DND-41 (cell line): ENCODE data around the gene OPN1SW.

ENCODE experiments used
- ATAC-seq: fragments of 200-7000 bp; cut with Tn5 transposase; 3 replicates; pipeline ENCODE4 v1.9.1; 2021; ENCODE audit warnings: low read depth; ENCODE audit not compliant: insufficient read depth
- DNase-seq: peaks from one replicate; pipeline ENCODE4 v3.0.0-alpha.2; 2020
- H2AFZ ChIP-seq: 2 replicates; pipeline ENCODE4 v1.6.0; 2012; ENCODE audit warnings: low read depth, low read length
- H3K27ac ChIP-seq: 2 replicates; pipeline ENCODE4 v1.5.1; 2012; ENCODE audit warnings: low read length, inconsistent platforms
- H3K27me3 ChIP-seq: fragments of 200-600 bp; sonication (generic); 2 replicates; pipeline ENCODE4 v1.6.0; 2012; ENCODE audit warnings: low read length, mild to moderate bottlenecking, inconsistent platforms; ENCODE audit not compliant: insufficient read depth, poor library complexity
- H3K36me3 ChIP-seq: 2 replicates; pipeline ENCODE4 v1.5.1; 2012; ENCODE audit warnings: low read length, inconsistent platforms; ENCODE audit not compliant: insufficient read depth
- H3K4me1 ChIP-seq: 2 replicates; pipeline ENCODE4 v1.5.1; 2012; ENCODE audit warnings: mild to moderate bottlenecking, low read length; ENCODE audit not compliant: insufficient read depth
- H3K4me2 ChIP-seq: 2 replicates; pipeline ENCODE4 v1.6.0; 2012; ENCODE audit warnings: mild to moderate bottlenecking, moderate library complexity, low read length, inconsistent platforms; ENCODE audit not compliant: insufficient read depth
- H3K4me3 ChIP-seq, 2 experiments: fragments of 200-600 bp in 1 of 2; shearing (Covaris generic) in 1 of 2; 2 replicates each; pipeline ENCODE4 v1.5.1; 2012 to 2016; ENCODE audit warnings: inconsistent platforms in 2 of 2, low read length in 2 of 2, mild to moderate bottlenecking in 2 of 2, low read depth in 1 of 2, moderate library complexity in 1 of 2
- H3K79me2 ChIP-seq: 2 replicates; pipeline ENCODE4 v1.6.0; 2012; ENCODE audit warnings: low read length, inconsistent platforms; ENCODE audit not compliant: insufficient read depth
- H3K9ac ChIP-seq: 2 replicates; pipeline ENCODE4 v1.6.0; 2012; ENCODE audit warnings: low read depth, mild to moderate bottlenecking, inconsistent platforms, low read length, moderate library complexity
- H3K9me3 ChIP-seq: 2 replicates; pipeline ENCODE4 v1.5.1; 2012; ENCODE audit warnings: low read length, moderate library complexity, mild to moderate bottlenecking, inconsistent platforms; ENCODE audit not compliant: insufficient read depth, severe bottlenecking
- H4K20me1 ChIP-seq: 2 replicates; pipeline ENCODE4 v1.6.0; 2012; ENCODE audit warnings: low read length; ENCODE audit not compliant: insufficient read depth
- CTCF ChIP-seq: IDR thresholded peaks from 2 replicates; pipeline ENCODE4 v1.5.1; 2012; ENCODE audit warnings: borderline replicate concordance, low read length, moderate library complexity, mild to moderate bottlenecking; ENCODE audit not compliant: poor library complexity, severe bottlenecking; ENCODE audit errors: extremely low read depth
- EZH2 ChIP-seq: IDR thresholded peaks from 3 replicates; pipeline ENCODE4 v1.6.1; 2012; ENCODE audit warnings: borderline replicate concordance, low read depth, mild to moderate bottlenecking, moderate library complexity, low read length, inconsistent platforms; ENCODE audit not compliant: severe bottlenecking

OPN1SW gene

GRCh38 chr7:128763541-128763940 lies 12.1 kb downstream of the OPN1SW start:
- Histone ChIP-seq H3K9me3 (no peaks in the 10 kb centered on the region), H3K9ac (no peak overlapping the region), H3K4me2 (no peak overlapping the region), H3K27ac (no peak overlapping the region), H4K20me1 (no peaks in the 10 kb centered on the region), H3K27me3 (no peaks in the 10 kb centered on the region), H3K4me3 (no peak overlapping the region), H3K4me1 (no peaks in the 10 kb centered on the region), H2AFZ (no peak overlapping the region), H3K36me3 (peaks cover 78% of the 10 kb centered on the region), H3K79me2 (no peaks in the 10 kb centered on the region)
- DNase-seq = no peak
- no peak for ATAC-seq
- TF ChIP-seq EZH2 (no peak), CTCF (no peak)

DNA sequence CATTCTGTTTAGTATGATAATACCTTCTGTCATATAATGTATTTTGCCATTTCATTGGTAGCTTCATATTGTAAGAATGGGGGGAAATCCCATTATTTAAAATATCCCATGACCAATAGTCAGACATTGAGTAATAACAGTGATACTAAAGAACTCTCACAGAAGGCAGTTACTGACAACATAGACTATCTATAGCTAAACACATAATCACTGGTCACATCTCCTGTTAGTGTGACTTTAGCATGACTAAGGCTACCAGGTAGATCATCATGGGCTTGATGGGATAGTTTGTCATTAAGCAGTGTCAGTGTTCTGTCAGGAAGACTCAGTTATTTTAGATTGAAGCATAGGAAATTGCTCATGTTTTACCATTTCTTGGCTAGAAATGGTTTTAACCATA lies 16.4 kb downstream of the OPN1SW start:
- no peaks in the 10 kb centered on the region for H3K4me1 ChIP-seq
- H3K4me2 ChIP-seq = no peak overlapping the region
- no peaks in the 10 kb centered on the region for H3K27me3 ChIP-seq
- no peaks in the 10 kb centered on the region for H3K9me3 ChIP-seq
- no peak overlapping the region for H2AFZ ChIP-seq
- DNase-seq (no peak), ATAC-seq (no peak)
- no peak overlapping the region for H3K4me3 ChIP-seq
- H4K20me1 ChIP-seq = no peaks in the 10 kb centered on the region
- peaks cover 88% of the 10 kb centered on the region for H3K36me3 ChIP-seq
- no peak overlapping the region for H3K27ac ChIP-seq
- TF ChIP-seq EZH2 (no peak), CTCF (no peak)
- H3K79me2 ChIP-seq = 0 out of 2 replicates have a peak, but pooled peaks cover 7% of the 10 kb centered on the region
- H3K9ac ChIP-seq = no peak overlapping the region

DNA sequence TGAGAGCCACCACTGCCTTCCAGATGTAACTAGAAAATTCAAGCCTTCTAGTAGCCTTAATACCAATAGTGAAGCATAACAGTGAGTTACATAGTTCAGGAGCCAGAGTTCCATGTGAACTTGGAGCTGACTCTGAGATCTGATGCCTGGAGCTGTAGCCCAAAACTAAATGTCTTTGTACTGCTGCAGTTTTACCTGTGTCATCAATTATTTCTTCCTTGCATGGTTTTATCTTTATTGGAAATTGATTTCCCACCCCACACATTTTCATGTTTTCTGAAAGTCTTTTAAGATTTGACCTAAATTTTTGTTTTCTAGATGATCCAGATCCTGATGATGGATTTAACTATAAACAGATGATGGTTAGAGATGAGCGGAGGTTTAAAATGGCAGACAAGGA lies 17.0 kb downstream of the OPN1SW start:
- Histone ChIP-seq H3K4me2 (no peak overlapping the region), H4K20me1 (no peaks in the 10 kb centered on the region), H3K9me3 (no peaks in the 10 kb centered on the region), H3K27ac (no peak overlapping the region), H3K36me3 (peaks cover 88% of the 10 kb centered on the region), H3K4me1 (no peaks in the 10 kb centered on the region), H3K79me2 (peaks cover 11% of the 10 kb centered on the region; the same call in 1 of the 2 replicates), H3K4me3 (no peak overlapping the region), H3K9ac (no peak overlapping the region), H2AFZ (no peak overlapping the region), H3K27me3 (no peaks in the 10 kb centered on the region)
- TF ChIP-seq EZH2 = no peak
- no peak for TF ChIP-seq CTCF
- DNase-seq (no peak), ATAC-seq (no peak)

GRCh38 chr7:128757203-128757602 lies 18.4 kb downstream of the OPN1SW start:
- Histone ChIP-seq H3K4me1 (no peaks in the 10 kb centered on the region), H3K4me3 (no peak overlapping the region), H4K20me1 (no peaks in the 10 kb centered on the region), H3K36me3 (peaks cover 91% of the 10 kb centered on the region), H3K9me3 (no peaks in the 10 kb centered on the region), H3K9ac (no peak overlapping the region), H3K27me3 (no peaks in the 10 kb centered on the region), H3K79me2 (peaks cover 16% of the 10 kb centered on the region), H2AFZ (no peak overlapping the region), H3K4me2 (no peak overlapping the region), H3K27ac (no peak overlapping the region)
- TF ChIP-seq EZH2 (no peak), CTCF (no peak)
- DNase-seq (no peak), ATAC-seq (no peak)
